Neutrophil (primary cell): ENCODE measurements around the gene SLX1A.
"Not testable (repeated sequence)": the region's sequence is repeated elsewhere in the genome, so short reads cannot be mapped to it uniquely, and the experiment has no call there.

Experiments used
- H3K27ac ChIP-seq: fragments of 200-600 bp; sonication (generic); 2 replicates; pipeline ENCODE4 v1.5.1; 2016; ENCODE audit warnings: mild to moderate bottlenecking, moderate library complexity
- H3K27me3 ChIP-seq: fragments of 200-600 bp; sonication (generic); 2 replicates; pipeline ENCODE4 v1.6.0; 2016; ENCODE audit warnings: mild to moderate bottlenecking
- H3K36me3 ChIP-seq: fragments of 200-600 bp; sonication (generic); 2 replicates; pipeline ENCODE4 v1.5.1; 2017
- H3K4me1 ChIP-seq, 2 experiments: fragments of 200-600 bp in 1 of 2; sonication (generic) in 1 of 2; 1 replicate in 1 of 2; 2 replicates in 1 of 2; pipeline versions ENCODE4 v1.5.1 to v1.6.1; 2013 to 2016; ENCODE audit warnings: low read depth in 1 of 2, low read length in 1 of 2, mild to moderate bottlenecking in 1 of 2, moderate library complexity in 1 of 2; ENCODE audit not compliant: control insufficient read depth in 1 of 2, insufficient read depth in 1 of 2
- H3K4me3 ChIP-seq, 2 experiments: fragments of 200-600 bp in 1 of 2; sonication (generic) in 1 of 2; 1 replicate in 1 of 2; 2 replicates in 1 of 2; pipeline ENCODE4 v1.5.1; 2013 to 2016; ENCODE audit warnings: low read depth in 1 of 2, low read length in 1 of 2, mild to moderate bottlenecking in 1 of 2, moderate library complexity in 1 of 2
- H3K9me3 ChIP-seq: fragments of 200-600 bp; sonication (generic); 2 replicates; pipeline ENCODE4 v1.5.1; 2016

SLX1A gene

GRCh38 chr16:30197001-30197400, 3.3 kb downstream of the SLX1A start:
- H3K36me3 ChIP-seq, H3K27me3 ChIP-seq, H3K4me3 ChIP-seq, H3K4me1 ChIP-seq, H3K27ac ChIP-seq, H3K9me3 ChIP-seq: not testable (repeated sequence)

DNA sequence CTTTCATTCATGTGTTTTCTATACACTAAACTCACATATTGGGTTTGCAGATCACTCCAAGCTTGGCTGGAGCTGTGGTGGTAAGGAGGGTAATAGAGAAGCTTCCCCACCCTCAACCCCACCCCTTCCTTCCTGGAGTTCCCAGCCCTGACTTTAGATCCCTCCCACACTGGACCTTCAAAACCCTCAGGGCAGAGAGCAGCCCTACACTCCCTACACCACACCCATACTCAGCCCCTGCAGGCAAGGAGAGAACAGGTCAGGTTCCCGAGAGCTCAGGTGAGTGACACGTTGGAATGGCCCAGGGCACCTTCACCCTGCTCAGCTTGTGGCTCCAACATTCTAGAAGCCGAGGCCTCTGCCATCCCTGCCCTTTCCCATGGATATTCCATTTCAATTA, 5.4 kb downstream of the SLX1A start, which contains the start of gene SULT1A3:
TSS of gene SULT1A3 (plus strand) at position 207 of the 400 bp plus-strand sequence. CDS start 1,474 bp downstream, outside the sequence.
- H3K4me3 ChIP-seq, H3K9me3 ChIP-seq, H3K27ac ChIP-seq, H3K4me1 ChIP-seq, H3K27me3 ChIP-seq, H3K36me3 ChIP-seq: not testable (repeated sequence)

- not testable (repeated sequence) for H3K4me1 ChIP-seq, H3K36me3 ChIP-seq, H3K27ac ChIP-seq, H3K27me3 ChIP-seq, H3K4me3 ChIP-seq, H3K9me3 ChIP-seq
Measured at GRCh38 chr16:30199608-30200343, 6.1 kb downstream of the SLX1A start.

DNA sequence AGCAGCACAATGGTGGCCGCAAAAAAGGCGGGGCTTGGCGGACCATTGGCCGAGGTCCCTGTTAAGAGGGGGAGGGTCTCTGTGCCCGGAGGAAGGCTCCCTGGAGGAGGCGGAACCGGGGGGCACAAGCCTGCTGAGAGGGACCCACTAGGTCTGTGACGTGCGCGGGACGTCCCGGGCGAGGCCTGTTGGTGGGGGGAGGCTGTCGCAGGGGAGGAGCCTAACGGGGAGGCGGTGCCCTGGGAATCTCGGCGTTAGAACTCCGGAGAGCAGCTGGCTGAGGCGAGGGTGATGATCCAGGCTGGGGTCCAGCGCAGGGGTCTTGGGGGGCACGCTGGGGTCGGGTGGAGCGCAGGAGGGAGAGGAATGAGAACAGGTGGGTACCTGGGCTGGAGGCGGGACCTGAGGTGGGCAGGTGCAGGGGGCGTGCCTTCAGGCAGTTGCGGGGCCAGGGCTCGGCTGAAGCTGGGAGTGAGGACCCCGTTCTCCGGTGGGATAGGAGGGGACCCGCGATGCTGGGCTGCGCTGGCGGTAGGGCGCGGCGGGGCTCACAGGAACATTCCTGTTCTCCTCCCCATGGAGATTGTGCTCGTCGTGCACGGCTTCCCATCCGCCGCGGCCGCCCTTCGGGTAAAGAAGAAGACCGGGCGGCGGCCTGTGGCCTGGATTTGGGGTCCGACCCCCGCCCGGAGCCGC, 12.0 kb downstream of the SLX1A start:
- not testable (repeated sequence) for H3K9me3 ChIP-seq, H3K4me1 ChIP-seq, H3K27me3 ChIP-seq, H3K27ac ChIP-seq, H3K36me3 ChIP-seq
- H3K4me3 ChIP-seq = peak overlapping the region; percentile 20 to 45

GRCh38 chr16:30206252-30206651, 12.6 kb downstream of the SLX1A start:
- H3K9me3 ChIP-seq, H3K4me1 ChIP-seq, H3K27me3 ChIP-seq, H3K27ac ChIP-seq, H3K36me3 ChIP-seq: not testable (repeated sequence)
- peak overlapping the region in 1 of 2 experiments; percentile 45 for H3K4me3 ChIP-seq

- not testable (repeated sequence) for H3K27me3 ChIP-seq, H3K36me3 ChIP-seq, H3K27ac ChIP-seq, H3K9me3 ChIP-seq, H3K4me1 ChIP-seq, H3K4me3 ChIP-seq
Measured at GRCh38 chr16:30207063-30207704, 13.5 kb downstream of the SLX1A start.

GRCh38 chr16:30209032-30209431, 15.4 kb downstream of the SLX1A start:
- not testable (repeated sequence) for H3K4me3 ChIP-seq, H3K27me3 ChIP-seq, H3K27ac ChIP-seq, H3K4me1 ChIP-seq, H3K9me3 ChIP-seq, H3K36me3 ChIP-seq

DNA sequence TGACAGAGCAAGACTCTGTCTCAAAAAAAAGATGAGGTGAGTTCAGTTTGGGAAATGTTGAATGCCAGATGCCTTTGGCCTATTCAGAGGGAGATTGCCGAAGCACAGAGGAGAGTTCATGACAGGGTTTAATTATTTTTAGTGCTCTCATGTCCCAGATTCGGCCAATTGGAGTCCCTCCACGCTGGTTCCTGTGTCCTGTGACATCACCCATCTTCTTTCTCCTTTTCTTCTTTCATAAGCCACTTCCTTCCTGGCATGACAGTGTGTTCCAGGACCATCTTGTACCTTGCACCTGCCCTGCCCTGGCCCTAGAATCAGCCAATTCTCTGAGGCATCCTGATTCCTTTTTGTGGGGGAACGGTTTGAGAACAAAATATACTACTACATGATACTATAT, 17.7 kb downstream of the SLX1A start:
- not testable (repeated sequence) for H3K36me3 ChIP-seq, H3K4me1 ChIP-seq, H3K9me3 ChIP-seq, H3K4me3 ChIP-seq, H3K27me3 ChIP-seq, H3K27ac ChIP-seq

DNA sequence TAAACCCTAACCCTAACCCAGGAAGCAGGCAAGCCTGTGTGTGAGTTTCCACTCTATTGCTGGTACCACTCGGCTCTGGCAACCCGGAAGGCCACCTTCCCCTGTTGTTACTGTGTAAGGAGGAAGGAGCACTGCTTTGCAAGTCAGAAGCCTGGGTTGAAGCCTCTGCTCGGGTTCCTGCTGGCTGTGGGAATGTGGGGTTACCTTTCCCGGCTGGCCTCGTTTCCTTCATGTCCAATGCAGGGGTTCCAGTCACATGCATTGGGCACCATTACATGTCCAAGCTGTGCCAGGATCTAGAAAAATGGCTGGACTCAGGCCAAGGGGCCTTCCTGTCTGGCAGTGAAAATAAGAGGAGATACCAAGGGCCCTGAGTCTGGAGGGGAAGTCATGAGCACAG, 23.4 kb downstream of the SLX1A start:
- peak overlapping the region; percentile 52 for H3K27ac ChIP-seq
- not testable (repeated sequence) for H3K9me3 ChIP-seq, H3K4me3 ChIP-seq, H3K4me1 ChIP-seq, H3K36me3 ChIP-seq, H3K27me3 ChIP-seq
